Activated T-helper 1 cell treated with anti-CD3 and anti-CD28 coated beads, Interleukin-12 subunit alpha, Interleukin-12 subunit beta, Interleukin-2, Interleukin-4 antibody, amounts not matched to agents 30 ng/mL and 10 ng/mL and 1 ng/mL, durations not matched to agents 14 hours and 24 hours and 36 hours (primary cell): ENCODE measurements around the gene GLIPR1L2. TPM values are rescaled to one million over a fixed set of nuclear protein-coding genes. Genes with fewer than 3 reads are reported as not detected.
A peak's percentile ranks its signal among the peaks of the same experiment; 100 is the strongest.
"Not testable (repeated sequence)": the region's sequence is repeated elsewhere in the genome, so short reads cannot be mapped to it uniquely, and the experiment has no call there.

Experiments
- DNase-seq: peaks from one replicate; pipeline ENCODE4 v3.0.0; 2021; ENCODE audit warnings: low spot score
- H3K27ac Mint-ChIP-seq: one replicate; pipeline ENCODE4 v1.8.0; 2021; ENCODE audit warnings: mild to moderate bottlenecking, mixed read lengths
- H3K27me3 Mint-ChIP-seq: one replicate; pipeline ENCODE4 v1.8.0; 2022; ENCODE audit warnings: mild to moderate bottlenecking, moderate library complexity, mixed read lengths; ENCODE audit not compliant: insufficient read depth
- H3K36me3 Mint-ChIP-seq: one replicate; pipeline ENCODE4 v1.8.0; 2021; ENCODE audit warnings: low read depth, mixed read lengths
- H3K4me1 Mint-ChIP-seq: one replicate; pipeline ENCODE4 v1.8.0; 2021; ENCODE audit warnings: low read depth, mixed read lengths
- H3K4me3 Mint-ChIP-seq: one replicate; pipeline ENCODE4 v1.8.0; 2021; ENCODE audit warnings: mild to moderate bottlenecking, moderate library complexity, mixed read lengths
- H3K9me3 Mint-ChIP-seq: one replicate; pipeline ENCODE4 v1.8.0; 2021; ENCODE audit warnings: mixed read lengths
- intact Hi-C: fragments of 100-400 bp; cut with micrococcal nuclease; formaldehyde crosslinking; loops from one replicate; pipeline ENCODE4 v1.15.1; 2024
- total RNA-seq: library from RNA; stranded (reverse); gene quantifications from 2 replicates; pipeline ENCODE4 v1.2.3, GENCODE V29; 2022

The GLIPR1L2 gene
- total RNA-seq, 1 donor from 2014 or later = not detected

DNA sequence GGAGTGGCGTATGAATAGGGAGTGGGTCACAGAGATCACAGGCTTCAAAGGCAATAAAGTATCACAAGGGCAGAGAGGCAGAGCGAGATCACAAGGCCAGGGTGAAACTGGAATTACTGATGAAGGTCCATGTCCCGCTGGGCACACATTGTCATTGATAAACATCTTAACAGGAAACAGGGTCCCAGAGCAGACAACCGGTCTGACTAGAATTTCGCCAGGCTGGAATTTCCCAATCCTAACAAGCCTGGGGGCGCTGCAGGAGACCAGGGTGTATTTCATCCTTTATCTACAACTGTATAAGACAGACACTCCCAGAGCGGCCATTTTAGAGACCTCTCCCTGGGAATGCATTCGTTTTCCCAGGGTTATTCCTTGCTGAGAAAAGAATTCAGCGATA is 67.0 kb downstream of the GLIPR1L2 start:
- Mint-ChIP-seq H3K9me3 (peaks cover 14% of the 10 kb centered on the region), H3K27me3 (peaks cover 14% of the 10 kb centered on the region), H3K4me1 (peaks cover 35% of the 10 kb centered on the region)
- H3K36me3 Mint-ChIP-seq, H3K4me3 Mint-ChIP-seq, H3K27ac Mint-ChIP-seq, DNase-seq: not testable (repeated sequence)
- intact Hi-C loops = loop anchor here (2.0 kb wide), 1 partner anchor 23 kb away; the partner anchor contains the start of gene GLIPR1

DNA sequence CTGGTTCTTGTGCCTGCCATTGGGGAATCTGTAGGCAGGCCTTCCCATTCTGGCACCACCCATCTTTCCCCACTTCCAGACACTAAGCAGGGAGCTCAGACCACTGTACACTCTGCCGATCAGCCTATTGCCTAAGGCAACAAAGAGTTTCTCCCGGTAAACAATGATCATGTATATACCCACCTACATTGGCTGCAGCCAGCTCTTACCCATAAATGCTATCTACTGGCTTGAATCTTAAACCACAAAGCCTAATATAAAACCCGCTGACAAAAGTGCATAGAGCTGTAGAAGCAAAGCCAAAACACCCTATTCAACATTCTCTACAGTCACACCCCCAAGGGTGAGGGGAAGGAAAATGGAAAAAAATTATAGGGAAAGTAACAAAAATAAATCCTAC is 68.9 kb downstream of the GLIPR1L2 start:
- H3K4me3 Mint-ChIP-seq = no peak overlapping the region
- peaks cover 8% of the 10 kb centered on the region for H3K36me3 Mint-ChIP-seq
- intact Hi-C loops = no loop called here
- peaks cover 35% of the 10 kb centered on the region for H3K4me1 Mint-ChIP-seq
- peaks cover 16% of the 10 kb centered on the region for H3K27me3 Mint-ChIP-seq
- H3K27ac Mint-ChIP-seq = no peak overlapping the region
- no peak for DNase-seq
- H3K9me3 Mint-ChIP-seq = peaks cover 14% of the 10 kb centered on the region

- Mint-ChIP-seq H3K4me3 (no peak overlapping the region), H3K27me3 (peaks cover 13% of the 10 kb centered on the region), H3K27ac (no peak overlapping the region), H3K36me3 (peaks cover 8% of the 10 kb centered on the region), H3K4me1 (peaks cover 35% of the 10 kb centered on the region), H3K9me3 (peaks cover 14% of the 10 kb centered on the region)
- no peak for DNase-seq
- intact Hi-C loops = no loop called here
Observed at GRCh38 chr12:75460204-75460603, 69.3 kb downstream of the GLIPR1L2 start.

DNA sequence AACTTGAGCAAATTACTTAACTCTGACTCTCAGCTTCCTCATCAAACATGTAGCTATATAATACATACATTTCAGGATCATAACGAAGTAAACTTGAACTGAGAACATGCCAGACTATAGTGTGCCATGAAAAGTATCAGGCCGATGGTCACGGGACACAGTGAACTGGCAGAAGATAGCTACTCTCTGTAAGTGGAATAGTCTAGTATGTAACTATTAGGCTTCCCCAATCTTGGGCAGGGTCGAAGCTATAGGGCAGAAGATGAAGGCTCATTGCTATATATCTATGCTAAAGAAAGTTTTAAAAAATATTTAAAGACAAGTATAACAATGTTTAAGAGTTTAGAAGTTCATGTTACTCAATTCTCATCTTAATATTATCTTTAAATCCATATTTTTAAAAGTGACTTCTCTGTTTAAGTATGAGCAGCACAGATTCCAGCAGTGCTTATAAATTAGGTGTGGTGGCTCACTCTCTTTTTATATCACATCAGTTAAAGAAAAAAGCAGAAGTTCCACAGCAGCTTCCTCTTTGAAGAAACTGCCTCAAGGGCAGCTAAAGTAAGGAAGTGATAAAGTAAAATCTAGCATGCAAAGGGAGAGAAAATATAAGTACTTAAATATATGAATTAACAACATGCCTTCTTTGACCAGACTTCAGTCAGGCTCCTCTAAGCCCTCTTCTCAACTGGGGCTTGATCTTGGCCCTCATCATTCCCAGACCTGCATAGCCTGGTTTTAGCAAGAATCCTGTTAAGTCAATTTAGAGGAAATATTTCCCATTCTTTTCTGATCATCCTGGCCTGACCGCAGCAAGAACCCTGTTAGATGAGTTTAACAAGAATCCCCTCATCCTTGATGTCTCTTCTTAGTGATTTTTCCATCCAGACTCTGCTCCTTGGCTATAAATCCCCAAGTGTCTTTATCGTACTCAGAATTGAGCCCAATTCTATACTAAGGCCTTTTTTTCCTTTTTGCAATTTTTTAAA is 81.3 kb downstream of the GLIPR1L2 start:
- H3K9me3 Mint-ChIP-seq = no peaks in the 10 kb centered on the region
- H3K36me3 Mint-ChIP-seq = no peaks in the 10 kb centered on the region
- intact Hi-C loops = no loop called here
- H3K27ac Mint-ChIP-seq = no peak overlapping the region
- H3K4me3 Mint-ChIP-seq = no peak overlapping the region
- peaks cover 5% of the 10 kb centered on the region for H3K4me1 Mint-ChIP-seq
- DNase-seq = no peak
- peaks cover 12% of the 10 kb centered on the region for H3K27me3 Mint-ChIP-seq

DNA sequence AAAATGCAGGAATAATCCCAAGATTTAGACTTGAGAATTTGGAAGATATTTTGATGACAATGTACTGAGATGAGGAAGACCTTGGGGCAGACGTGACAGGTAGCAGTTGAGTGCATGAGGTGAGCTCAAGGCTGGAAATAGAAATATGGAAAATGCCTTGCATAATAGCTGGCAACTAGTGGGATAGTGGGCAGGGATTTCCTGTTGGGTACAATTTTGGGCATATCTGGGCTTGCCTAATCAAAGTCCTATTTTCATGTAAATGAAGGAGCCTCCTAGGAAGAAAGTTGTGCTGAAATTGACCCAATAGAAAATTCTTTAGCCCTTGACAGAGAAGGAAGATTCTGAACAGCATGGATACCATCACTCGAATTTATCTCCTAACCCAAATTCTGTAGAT is 83.2 kb downstream of the GLIPR1L2 start:
- peaks cover 24% of the 10 kb centered on the region for H3K4me1 Mint-ChIP-seq

GRCh38 chr12:75476071-75476470 is 85.2 kb downstream of the GLIPR1L2 start:
- intact Hi-C loops = loop anchor here (5.0 kb wide), 1 partner anchor 939 kb away; the partner anchor contains the start of gene ATXN7L3B
- H3K27me3 Mint-ChIP-seq = peaks cover 10% of the 10 kb centered on the region
- no peak overlapping the region for H3K27ac Mint-ChIP-seq
- peaks cover 43% of the 10 kb centered on the region for H3K4me1 Mint-ChIP-seq
- H3K4me3 Mint-ChIP-seq = no peak overlapping the region
- H3K36me3 Mint-ChIP-seq = peaks cover 2% of the 10 kb centered on the region
- no peak for DNase-seq
- H3K9me3 Mint-ChIP-seq = no peaks in the 10 kb centered on the region

More for the DNA sequence above, 83.2 kb downstream of the GLIPR1L2 start:
- intact Hi-C loops = no loop called here
- DNase-seq = no peak
- no peaks in the 10 kb centered on the region for H3K9me3 Mint-ChIP-seq
- peaks cover 12% of the 10 kb centered on the region for H3K27me3 Mint-ChIP-seq
- no peak overlapping the region for H3K27ac Mint-ChIP-seq
- no peak overlapping the region for H3K4me3 Mint-ChIP-seq
- no peaks in the 10 kb centered on the region for H3K36me3 Mint-ChIP-seq

- DNase-seq = no peak
- no peak overlapping the region for H3K4me3 Mint-ChIP-seq
- H3K27me3 Mint-ChIP-seq = peaks cover 10% of the 10 kb centered on the region
- H3K9me3 Mint-ChIP-seq = no peaks in the 10 kb centered on the region
- intact Hi-C loops = loop anchor here (5.0 kb wide), 1 partner anchor 940 kb away; the partner anchor contains the start of gene ATXN7L3B
- H3K36me3 Mint-ChIP-seq = peaks cover 2% of the 10 kb centered on the region
- H3K4me1 Mint-ChIP-seq = peaks cover 54% of the 10 kb centered on the region
- no peak overlapping the region for H3K27ac Mint-ChIP-seq
Observed at GRCh38 chr12:75477137-75477536, 86.2 kb downstream of the GLIPR1L2 start.

DNA sequence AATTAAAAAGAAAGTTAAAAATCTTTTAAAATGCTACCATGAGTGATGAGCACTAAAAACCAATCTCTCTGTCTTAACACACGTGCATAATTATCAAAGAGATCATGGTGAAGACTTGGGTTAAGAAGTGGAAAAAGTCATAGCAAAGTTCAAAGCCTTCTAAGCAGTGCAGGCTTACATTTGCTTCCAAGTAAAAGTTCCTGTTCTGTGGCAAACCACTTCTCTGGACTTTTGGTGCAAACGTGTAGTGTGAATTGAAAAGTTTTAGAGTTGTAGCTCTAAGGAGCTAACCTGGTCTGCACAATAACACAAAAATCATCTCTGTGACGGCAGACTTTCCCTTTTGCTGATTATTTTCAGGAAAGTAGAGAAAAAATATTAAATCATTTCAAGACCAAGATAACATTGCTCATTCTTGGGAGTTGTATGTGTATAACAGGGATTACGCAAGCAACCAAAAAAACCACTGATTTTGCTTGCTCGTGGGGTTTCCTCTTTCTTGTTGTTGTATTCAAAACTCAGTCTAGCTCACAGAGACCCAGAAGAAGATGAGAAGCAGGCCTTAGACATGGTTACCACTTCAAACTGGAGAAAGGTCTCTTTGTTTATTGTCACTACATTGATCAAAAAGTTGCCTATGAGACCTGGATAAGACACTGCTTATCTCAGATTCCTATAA is 87.4 kb downstream of the GLIPR1L2 start:
- H3K4me3 Mint-ChIP-seq = no peak overlapping the region
- no peaks in the 10 kb centered on the region for H3K9me3 Mint-ChIP-seq
- DNase-seq = peak; percentile 27
- intact Hi-C loops = loop anchor here (1.0 to 5.0 kb wide), 3 partner anchors 163 to 977 kb away; partner anchors contain the start of gene ATXN7L3B
- H3K27me3 Mint-ChIP-seq = peaks cover 8% of the 10 kb centered on the region
- H3K4me1 Mint-ChIP-seq = peaks cover 65% of the 10 kb centered on the region
- peak overlapping the region; percentile 65 for H3K27ac Mint-ChIP-seq
- peaks cover 3% of the 10 kb centered on the region for H3K36me3 Mint-ChIP-seq

DNA sequence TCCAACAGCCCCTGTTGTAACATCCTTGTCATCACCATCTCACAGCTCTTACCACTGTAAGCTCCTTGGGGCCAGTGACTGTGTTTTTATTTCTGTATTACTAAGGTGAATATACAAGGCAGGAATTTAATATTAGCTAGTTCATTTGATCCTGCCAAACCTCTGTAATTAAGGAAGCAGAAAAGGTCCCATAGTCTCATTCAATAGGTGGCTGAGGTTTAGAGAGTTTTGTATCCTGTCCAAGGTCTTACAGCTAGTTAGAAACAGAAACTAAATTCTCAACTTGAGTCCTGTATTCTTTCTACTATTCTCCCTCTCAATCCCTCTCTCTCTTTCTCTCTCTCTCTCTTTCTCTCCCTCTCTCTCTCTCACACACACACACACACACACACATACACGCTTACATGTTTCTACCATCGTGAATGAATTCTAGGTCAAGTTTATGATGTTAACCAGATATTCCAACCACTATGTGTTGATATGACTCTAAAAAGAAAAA is 89.1 kb downstream of the GLIPR1L2 start:
- no peak for DNase-seq
- Mint-ChIP-seq H3K4me1 (peaks cover 81% of the 10 kb centered on the region), H3K27me3 (peaks cover 2% of the 10 kb centered on the region), H3K27ac (peak overlapping the region; percentile 98), H3K4me3 (peak overlapping the region; percentile 89), H3K36me3 (peaks cover 13% of the 10 kb centered on the region), H3K9me3 (no peaks in the 10 kb centered on the region)
- intact Hi-C loops = loop anchor here (1.0 to 10.0 kb wide), 20 partner anchors 9 to 1585 kb away; partner anchors contain the start of genes ATXN7L3B, E2F7, GLIPR1L1 and GLIPR1L2

DNA sequence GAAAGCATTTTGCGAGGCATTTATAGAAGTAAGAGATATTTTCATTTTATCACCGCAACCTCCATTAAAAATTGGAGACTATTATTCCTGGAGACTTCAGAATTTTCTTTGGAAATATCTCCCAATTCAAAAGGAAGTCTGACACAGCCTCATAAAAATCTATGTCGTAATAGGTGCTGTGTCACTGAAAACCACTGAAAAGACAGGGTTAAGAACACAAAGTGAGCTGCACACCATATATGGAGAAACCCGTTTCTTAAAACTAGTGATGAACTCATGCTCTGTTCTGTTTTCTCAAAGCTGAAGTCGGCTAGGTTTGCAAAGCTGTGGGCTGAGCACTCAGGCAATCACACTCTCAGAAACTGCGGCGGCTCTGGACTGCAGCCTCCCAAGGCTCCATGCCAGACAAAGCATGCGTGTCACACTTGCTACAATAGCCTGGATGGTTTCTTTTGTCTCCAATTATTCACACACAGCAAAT is 89.6 kb downstream of the GLIPR1L2 start, which contains the start of gene GLIPR1:
Gene GLIPR1 (plus strand): TSS at position 287 of the 481 bp plus-strand sequence. CDS start 126 bp downstream, at position 413.
- no peaks in the 10 kb centered on the region for H3K9me3 Mint-ChIP-seq
- H3K4me1 Mint-ChIP-seq = peaks cover 83% of the 10 kb centered on the region
- intact Hi-C loops = loop anchor here (1.0 to 10.0 kb wide), 19 partner anchors 9 to 1584 kb away; partner anchors contain the start of genes E2F7, GLIPR1L1, GLIPR1L2 and KRR1
- peak within 1 kb of the TSS; percentile 89 for H3K4me3 Mint-ChIP-seq
- H3K27ac Mint-ChIP-seq = peak within 1 kb of the TSS; percentile 98
- DNase-seq = peak; percentile 70
- H3K27me3 Mint-ChIP-seq = peaks cover 2% of the 10 kb centered on the region
- H3K36me3 Mint-ChIP-seq = peaks cover 15% of the 10 kb centered on the region

DNA sequence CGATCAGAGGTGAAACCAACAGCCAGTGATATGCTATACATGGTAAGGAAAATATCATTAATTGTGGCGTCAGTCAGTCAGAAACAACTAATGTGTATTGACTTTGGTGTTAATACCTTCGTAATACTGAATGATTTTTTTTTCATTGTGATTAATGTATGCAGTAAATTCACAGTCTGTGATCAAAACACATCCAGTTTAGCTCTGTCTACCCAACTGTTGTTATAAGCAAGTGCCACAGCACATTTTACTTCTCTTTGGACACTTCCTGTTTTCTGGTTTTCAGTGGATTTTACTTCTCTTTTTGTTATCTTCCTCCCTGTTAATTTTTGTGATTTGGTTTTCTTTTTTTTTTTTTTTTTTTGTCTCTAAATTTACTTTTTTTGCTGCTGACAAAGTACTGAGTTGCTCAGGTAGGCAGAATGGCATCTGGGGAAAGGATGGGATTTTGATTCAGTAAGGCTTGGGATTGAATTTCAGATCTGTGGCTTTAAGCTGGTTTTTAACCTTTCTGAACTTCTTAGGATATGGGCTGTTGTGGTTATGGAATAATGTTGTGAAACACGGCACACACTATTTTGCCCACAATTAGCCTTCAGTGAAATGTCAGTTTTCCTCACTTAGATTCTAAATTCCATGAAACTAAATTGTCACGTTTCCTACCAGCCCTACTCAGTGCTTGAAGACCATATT is 90.3 kb downstream of the GLIPR1L2 start:
- intact Hi-C loops = loop anchor here (2.0 to 10.0 kb wide), 5 partner anchors 24 to 1584 kb away; partner anchors contain the start of gene E2F7
- Mint-ChIP-seq H3K4me1 (peaks cover 83% of the 10 kb centered on the region), H3K9me3 (no peaks in the 10 kb centered on the region), H3K36me3 (peaks cover 15% of the 10 kb centered on the region), H3K27ac (peak overlapping the region; percentile 98), H3K27me3 (peaks cover 2% of the 10 kb centered on the region), H3K4me3 (peak overlapping the region; percentile 89)
- no peak for DNase-seq

- intact Hi-C loops = loop anchor here (2.0 to 10.0 kb wide), 5 partner anchors 25 to 1583 kb away; partner anchors contain the start of gene E2F7
- DNase-seq = no peak
- Mint-ChIP-seq H3K9me3 (no peaks in the 10 kb centered on the region), H3K4me3 (peak overlapping the region; percentile 89), H3K36me3 (peaks cover 15% of the 10 kb centered on the region), H3K4me1 (peaks cover 83% of the 10 kb centered on the region), H3K27me3 (peaks cover 2% of the 10 kb centered on the region), H3K27ac (peak overlapping the region; percentile 98)
Observed at GRCh38 chr12:75481774-75482173, 90.9 kb downstream of the GLIPR1L2 start.
